Measurements from ENCODE around the gene CHKA.
"Not testable (repeated sequence)": the region's sequence is repeated elsewhere in the genome, so short reads cannot be mapped to it uniquely, and the experiment has no call there.

The CHKA gene

DNA sequence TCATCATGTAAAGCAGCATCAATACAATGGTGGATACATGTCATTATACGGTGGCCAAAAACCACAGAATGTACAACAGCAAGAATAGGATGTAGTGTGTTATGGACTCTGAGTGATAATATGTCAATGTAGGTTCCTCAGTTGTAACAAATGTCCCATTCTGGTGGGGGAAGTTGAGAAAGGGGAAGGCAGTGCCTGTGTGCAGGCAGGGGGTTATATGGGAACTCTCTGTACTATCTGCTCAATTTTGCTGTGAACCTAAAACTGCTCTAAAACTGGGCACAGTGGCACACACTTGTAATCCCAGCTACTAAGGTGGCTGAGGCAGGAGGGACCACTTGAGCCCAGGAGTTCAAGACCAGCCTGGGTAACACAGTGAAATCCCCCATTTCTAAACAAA, 5.9 kb downstream of the CHKA start:
- DNase-seq (ENCODE audit: low spot score) = no peak

DNA sequence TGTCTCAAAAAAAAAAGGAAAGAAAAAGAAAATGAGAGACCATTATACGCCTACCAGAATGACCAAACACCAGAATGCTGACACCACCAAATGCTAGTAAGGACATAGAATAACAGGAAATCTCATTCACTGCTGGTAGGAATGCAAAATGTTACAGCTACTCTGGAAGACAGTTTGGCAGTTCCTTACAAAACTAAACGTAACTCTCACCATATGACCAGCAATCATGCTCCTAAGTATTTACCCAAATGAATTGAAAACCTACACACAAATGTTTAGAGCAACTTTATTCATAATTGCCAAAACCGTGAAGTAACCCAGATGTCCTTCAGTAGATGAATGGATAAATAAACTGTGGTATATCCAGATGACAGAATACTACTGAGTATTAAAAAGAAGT, 7.2 kb downstream of the CHKA start:
- no peak for DNase-seq (ENCODE audit: low spot score)

GRCh38 chr11:68107689-68108088, 13.5 kb downstream of the CHKA start:
- peak; percentile 72 for DNase-seq (ENCODE audit: low spot score)

GRCh38 chr11:68106165-68106940, 14.8 kb downstream of the CHKA start:
- no peak for DNase-seq (ENCODE audit: low spot score)

DNA sequence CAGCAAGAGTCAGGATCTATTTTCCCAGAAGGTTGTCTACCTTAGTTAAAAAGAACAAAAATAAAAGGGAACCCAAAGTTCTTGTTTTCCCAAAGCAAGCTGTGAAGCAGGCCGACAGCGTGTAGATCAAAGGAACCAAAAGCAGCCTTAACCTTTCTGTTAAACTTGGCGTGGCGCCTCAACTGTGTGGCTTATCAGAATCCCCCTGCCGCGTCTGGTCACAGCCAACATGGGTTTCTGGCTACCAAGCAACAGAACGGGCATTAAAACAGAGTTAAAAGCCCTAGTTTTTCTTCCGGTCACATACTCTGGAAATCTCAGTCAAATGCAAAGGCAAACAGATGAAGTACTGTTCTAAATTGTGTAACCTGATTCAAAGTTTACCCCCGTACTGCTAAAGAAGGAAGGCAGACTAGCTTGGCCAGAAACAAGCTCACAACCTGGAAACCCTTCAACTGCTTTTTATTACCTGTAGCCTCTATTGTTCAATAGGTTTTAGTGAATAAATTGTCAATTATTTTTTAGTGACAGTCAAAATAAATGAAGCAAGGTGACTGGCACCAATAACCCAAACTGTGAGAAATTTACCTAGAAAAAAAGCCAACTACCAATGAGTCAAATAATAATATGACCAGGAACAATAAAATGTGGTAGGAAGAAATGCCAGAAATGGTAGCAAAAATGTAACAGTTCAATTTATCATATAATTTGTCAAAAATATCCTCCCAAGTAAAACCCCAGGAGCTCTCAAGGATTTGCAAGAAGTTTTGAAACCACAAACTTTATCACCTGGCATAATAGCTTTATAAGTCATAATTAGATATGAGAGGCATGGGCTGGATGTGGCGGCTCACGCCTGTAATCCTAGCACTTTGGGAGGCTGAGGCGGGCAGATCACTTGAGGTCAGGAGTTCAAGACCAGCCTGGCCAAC, 21.4 kb downstream of the CHKA start:
- peak; percentile 90 for DNase-seq (ENCODE audit: low spot score)

- DNase-seq (ENCODE audit: low spot score) = no peak
These were observed 22.1 kb downstream of the CHKA start for GRCh38 chr11:68099057-68099456.

DNA sequence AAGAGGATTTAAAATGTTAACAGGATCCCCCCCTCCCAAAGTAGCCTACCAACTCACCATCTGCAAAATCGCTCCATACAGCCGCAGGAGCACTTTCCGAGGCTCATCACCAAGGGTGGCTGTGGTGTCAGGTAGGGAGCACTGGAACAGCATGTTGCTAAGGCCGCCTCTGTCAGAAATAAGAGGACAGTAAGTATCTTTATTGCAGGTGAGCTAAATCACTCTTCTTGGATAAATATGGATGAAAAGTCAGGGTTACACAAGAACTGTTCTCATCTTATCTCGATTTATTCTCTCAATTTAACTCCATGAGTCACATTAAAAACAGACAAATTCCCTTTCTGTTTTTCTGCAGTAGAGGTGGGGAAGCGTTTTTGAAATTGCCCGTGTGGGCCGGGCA, 24.2 kb downstream of the CHKA start:
- DNase-seq (ENCODE audit: low spot score) = no peak

DNA sequence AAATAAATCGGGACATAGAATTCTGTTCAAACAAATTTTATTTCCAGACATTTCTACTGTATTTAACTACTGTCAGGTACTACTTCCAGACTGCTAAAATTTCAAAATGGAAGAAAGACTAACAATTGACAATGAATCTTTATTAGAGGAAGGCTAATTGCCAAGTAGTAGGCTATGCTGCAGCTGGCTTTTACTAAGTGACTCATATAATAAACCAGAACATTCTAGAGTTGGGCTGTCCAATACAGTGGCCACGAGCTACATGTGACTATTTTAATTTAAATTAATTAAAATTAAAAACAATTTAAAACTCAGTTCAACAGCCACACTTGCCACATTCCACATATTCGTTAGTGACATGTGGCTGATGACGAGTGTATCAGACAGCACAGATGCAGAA, 27.6 kb downstream of the CHKA start:
- no peak for DNase-seq (ENCODE audit: low spot score)

DNA sequence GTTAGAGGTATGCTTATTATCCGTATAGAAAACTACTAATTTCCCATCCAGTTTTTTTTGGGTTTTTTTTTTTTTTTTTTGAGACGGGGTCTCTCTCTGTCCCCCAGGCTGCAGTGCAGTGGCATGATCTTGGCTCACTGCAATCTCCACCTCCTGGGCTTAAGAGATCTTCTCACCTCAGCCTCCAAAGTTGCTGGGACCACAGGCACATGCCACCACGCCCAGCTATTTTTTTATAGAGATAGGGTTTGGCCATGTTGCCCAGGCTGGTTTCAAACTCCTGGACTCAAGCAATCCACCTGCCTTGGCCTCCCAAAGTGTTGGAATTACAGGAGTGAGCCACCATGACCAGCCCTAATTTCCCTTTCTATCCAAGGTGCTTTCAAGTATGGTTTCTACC, 28.2 kb downstream of the CHKA start:
- DNase-seq (ENCODE audit: low spot score) = not testable (repeated sequence)

DNA sequence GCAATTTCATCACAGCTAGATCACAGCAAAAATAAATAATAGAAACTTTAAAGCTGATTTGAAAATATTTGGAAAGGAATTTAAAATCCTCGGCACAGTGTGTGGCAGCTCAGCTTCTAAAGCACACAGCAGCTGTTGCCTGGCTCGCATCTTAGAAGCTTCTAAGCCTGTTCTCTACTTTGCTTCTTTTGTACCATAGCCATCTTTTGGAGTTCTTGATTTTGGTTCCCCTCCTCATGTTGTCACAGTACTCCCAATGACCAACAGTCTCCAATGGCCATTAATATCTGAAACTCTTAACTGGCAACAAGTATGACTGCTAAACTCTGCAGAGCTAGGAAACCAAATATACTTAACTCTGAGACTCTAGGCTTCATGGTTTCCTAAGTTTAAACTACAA, 28.8 kb downstream of the CHKA start:
- no peak for DNase-seq (ENCODE audit: low spot score)

- DNase-seq (ENCODE audit: low spot score) = no peak
These were observed 30.5 kb downstream of the CHKA start for GRCh38 chr11:68090706-68091105.

- no peak for DNase-seq (ENCODE audit: low spot score)
These were observed 30.9 kb downstream of the CHKA start for GRCh38 chr11:68090287-68090686.

GRCh38 chr11:68089679-68090078, 31.5 kb downstream of the CHKA start:
- no peak for DNase-seq (ENCODE audit: low spot score)

GRCh38 chr11:68083517-68083916, 37.7 kb downstream of the CHKA start:
- DNase-seq (ENCODE audit: low spot score) = no peak

DNA sequence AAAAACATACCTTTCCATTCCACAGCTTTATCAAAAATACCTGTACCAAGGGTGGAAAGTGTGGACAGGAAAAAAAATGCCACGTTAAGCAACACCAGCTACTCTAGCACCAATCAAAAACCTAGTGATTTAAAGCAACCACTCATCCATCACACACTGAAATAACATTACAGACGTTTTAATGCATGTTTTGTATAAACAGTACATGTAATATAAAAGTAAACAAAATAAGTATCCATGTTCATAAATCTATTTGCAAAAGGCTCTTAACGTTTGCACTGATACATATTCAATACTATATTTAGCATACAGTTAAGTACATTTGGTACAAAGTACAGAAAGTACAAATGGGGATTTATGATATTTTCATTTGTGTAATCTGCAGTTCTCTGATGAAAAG, 38.7 kb downstream of the CHKA start:
- DNase-seq (ENCODE audit: low spot score) = no peak

DNA sequence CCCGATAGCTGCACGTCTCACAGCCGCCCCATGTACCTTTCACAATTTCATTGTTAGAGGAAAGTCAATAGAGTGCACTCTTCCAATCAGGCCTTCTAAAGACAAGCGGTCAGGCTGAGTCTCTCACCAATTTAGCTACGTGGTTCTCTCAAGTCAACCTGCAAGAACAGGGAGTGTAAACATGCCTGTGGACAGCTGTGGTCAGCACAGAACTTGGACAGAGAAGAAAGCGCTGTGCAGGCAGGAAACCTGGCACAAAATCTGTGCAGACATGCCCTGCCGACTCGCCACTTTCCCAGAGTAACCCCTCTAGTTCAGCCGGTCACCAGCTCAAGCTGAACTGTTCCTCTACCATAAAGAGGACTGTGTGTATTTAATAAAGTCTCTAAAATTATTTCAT, 39.5 kb downstream of the CHKA start:
- DNase-seq (ENCODE audit: low spot score) = no peak

- no peak for DNase-seq (ENCODE audit: low spot score)
These were observed 40.3 kb downstream of the CHKA start for GRCh38 chr11:68080860-68081259.

DNA sequence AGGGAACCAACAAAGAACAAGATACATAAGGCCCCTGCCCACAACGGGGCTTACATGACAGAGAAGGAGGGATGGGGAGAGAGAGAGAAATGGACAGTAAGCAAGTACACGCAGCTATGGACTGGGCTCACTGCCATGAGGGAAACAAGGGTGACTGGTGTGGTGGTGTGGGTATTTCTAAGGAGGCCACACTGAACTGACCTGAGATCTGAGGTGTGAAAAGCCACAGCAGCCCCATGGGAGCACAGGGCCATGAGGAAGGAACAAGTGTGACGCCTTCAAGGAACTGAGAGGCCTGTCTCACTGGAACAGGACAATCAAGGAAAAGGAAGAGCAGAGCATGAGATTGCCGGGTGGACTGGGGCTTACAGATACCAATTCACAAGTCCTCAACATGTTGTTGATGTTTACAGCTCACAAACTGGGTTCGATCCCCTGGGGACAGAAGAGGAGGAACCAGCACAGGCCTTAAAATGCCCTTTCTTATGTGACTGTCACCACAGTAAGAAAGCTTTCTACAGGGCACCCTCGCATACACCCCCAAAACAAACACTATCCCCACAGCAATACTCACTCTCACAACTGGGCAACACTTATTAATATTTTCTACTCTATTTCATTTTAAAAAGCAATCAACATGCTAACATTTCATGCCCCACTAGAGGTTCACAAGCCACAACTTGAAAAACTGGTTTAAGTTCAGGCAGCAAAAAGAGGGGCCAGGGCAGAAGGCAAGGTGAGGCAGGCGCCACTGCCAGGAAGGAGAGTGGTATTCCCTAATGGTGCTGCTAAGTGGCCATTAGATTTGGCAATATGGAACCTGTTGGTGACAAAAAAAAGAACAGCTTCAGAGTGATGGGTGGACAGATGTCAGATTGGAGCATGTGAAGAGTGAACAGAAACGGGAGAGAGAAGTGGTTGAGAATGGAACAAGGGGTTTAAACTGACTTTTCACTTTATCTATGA, 43.3 kb downstream of the CHKA start:
- no peak for DNase-seq (ENCODE audit: low spot score)

DNA sequence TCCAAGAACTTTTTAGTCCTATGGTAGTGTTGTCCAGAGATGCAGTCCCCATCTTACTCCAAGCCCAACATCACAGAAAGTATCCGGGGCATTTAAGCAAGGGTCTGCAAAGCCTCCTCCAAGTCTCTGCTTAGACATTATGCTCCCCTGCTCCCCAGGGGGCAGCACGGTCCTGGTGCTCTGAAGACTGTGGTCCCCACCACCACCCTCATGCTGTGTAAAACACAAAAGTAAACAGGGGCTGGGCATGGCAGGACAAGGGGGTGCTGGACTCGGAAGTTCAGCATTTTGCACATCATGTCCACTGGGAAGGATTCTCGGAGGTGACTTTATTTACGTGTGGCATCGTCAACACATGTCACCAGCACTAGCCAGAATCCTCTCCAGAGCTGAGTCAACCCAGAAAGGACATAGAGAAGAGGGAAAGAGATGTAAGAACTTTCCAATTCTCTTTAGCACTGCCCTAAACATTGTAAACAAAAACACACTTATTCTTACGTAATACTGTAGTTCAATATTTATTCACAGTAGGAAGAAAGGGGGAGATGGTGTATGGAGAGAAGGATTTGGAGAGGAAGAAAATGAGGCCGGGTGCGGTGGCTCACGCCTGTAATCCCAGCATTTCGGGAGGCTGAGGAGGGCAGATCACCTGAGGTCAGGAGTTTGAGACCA, 44.7 kb downstream of the CHKA start:
- DNase-seq (ENCODE audit: low spot score) = peak; percentile 71

GRCh38 chr11:68074584-68075352, 46.4 kb downstream of the CHKA start:
- DNase-seq (ENCODE audit: low spot score) = no peak
